Vagina (tissue), 2 donors: Measurements from ENCODE around the gene IL1RAPL1.

Experiments
- CTCF ChIP-seq, 3 experiments: fragments of 450-650 bp in 2 of 3; fragments of 200-600 bp in 1 of 3; sonication (generic) in 1 of 3; IDR thresholded peaks; one replicate each; pipeline ENCODE4 v1.5.1; 2017 to 2019; ENCODE audit warnings: antibody characterized with exemption in 3 of 3, mild to moderate bottlenecking in 2 of 3, moderate library complexity in 2 of 3
- POLR2A ChIP-seq, 2 donors: fragments of 450-650 bp; IDR thresholded peaks; one replicate each; pipeline ENCODE4 v1.6.1; 2017; ENCODE audit warnings: antibody characterized with exemption in 2 of 2, mild to moderate bottlenecking in 2 of 2, moderate library complexity in 2 of 2
- POLR2AphosphoS5 ChIP-seq, 2 donors: sonication (generic); formaldehyde crosslinking; IDR thresholded peaks; one replicate each; pipeline ENCODE4 v1.9.0; 2017; ENCODE audit warnings: antibody characterized with exemption in 2 of 2, mild to moderate bottlenecking in 2 of 2, low read depth in 1 of 2; ENCODE audit not compliant: insufficient read depth in 1 of 2

- no peak for TF ChIP-seq CTCF (IDR thresholded peaks at IDR 0.05)
- no peak for TF ChIP-seq POLR2A (IDR thresholded peaks at IDR 0.05)
- no peak for TF ChIP-seq POLR2AphosphoS5 (IDR thresholded peaks at IDR 0.05; ENCODE audit: insufficient read depth in 1 of 2, low read depth in 1 of 2)
Observed at GRCh38 chrX:29535212-29536162, 948.2 kb downstream of the IL1RAPL1 start.
